IMR-90 (cell line): ENCODE data around the gene KCNMB1. TPM values are rescaled to one million over a fixed set of nuclear protein-coding genes. Genes with fewer than 3 reads are reported as not detected.
A peak's percentile ranks its signal among the peaks of the same experiment; 100 is the strongest.

ENCODE experiments used
- ATAC-seq: fragments of 200-7000 bp; cut with Tn5 transposase; 2 replicates; pipeline ENCODE4 v1.9.1; 2020; ENCODE audit warnings: low read depth, mild to moderate bottlenecking, moderate library complexity
- BruUV-seq: library from RNA; stranded (reverse); fragments of 400-500 nt; replicated peaks from 2 replicates; lab custom pipeline; 2021; lab: Mats Ljungman, UMichigan
- CTCF ChIA-PET: fragments of 300-600 bp; formaldehyde crosslinking; extraction: SDS; loops from one replicate; lab custom pipeline; 2021; ENCODE audit warnings: antibody characterized with exemption; lab: Yijun Ruan, JAX
- POLR2A ChIA-PET: fragments of 300-600 bp; sonication (Branson Sonifier 250); formaldehyde crosslinking; loops from one replicate; lab custom pipeline; 2022; ENCODE audit warnings: antibody characterized with exemption; ENCODE audit not compliant: unreplicated experiment; lab: Charles Lee
- DNase-seq: peaks from one replicate; pipeline ENCODE4 v3.0.0; 2013
- H2AFZ ChIP-seq: replicated peaks from 2 replicates; pipeline ENCODE3; 2013; ENCODE audit warnings: low read length, mild to moderate bottlenecking; ENCODE audit not compliant: poor library complexity
- H2AK5ac ChIP-seq: 2 replicates; pipeline ENCODE4 v1.6.1; 2013; ENCODE audit warnings: low read depth, low read length, inconsistent platforms
- H2AK9ac ChIP-seq: replicated peaks from 2 replicates; pipeline ENCODE3; 2013; ENCODE audit warnings: mild to moderate bottlenecking, low read depth, low read length, moderate library complexity; ENCODE audit not compliant: poor library complexity
- H2BK120ac ChIP-seq: 2 replicates; pipeline ENCODE4 v1.6.1; 2013; ENCODE audit warnings: low read depth, low read length, inconsistent platforms
- H2BK15ac ChIP-seq: 3 replicates; pipeline ENCODE4 v1.6.1; 2013; ENCODE audit warnings: low read depth, low read length, inconsistent platforms
- H2BK20ac ChIP-seq: 2 replicates; pipeline ENCODE4 v1.6.1; 2013; ENCODE audit warnings: low read depth, mild to moderate bottlenecking, inconsistent platforms, low read length, moderate library complexity
- H2BK5ac ChIP-seq: 2 replicates; pipeline ENCODE4 v1.6.1; 2013; ENCODE audit warnings: mild to moderate bottlenecking, low read depth, low read length, inconsistent platforms; ENCODE audit not compliant: poor library complexity, severe bottlenecking
- H3K14ac ChIP-seq: replicated peaks from 2 replicates; pipeline ENCODE4 v1.6.1; 2013; ENCODE audit warnings: low read depth, low read length, inconsistent platforms
- H3K18ac ChIP-seq: 2 replicates; pipeline ENCODE4 v1.6.1; 2013; ENCODE audit warnings: low read depth, low read length, control low read depth
- H3K23ac ChIP-seq: 2 replicates; pipeline ENCODE4 v1.6.1; 2013; ENCODE audit warnings: low read depth, low read length, inconsistent platforms
- H3K27ac ChIP-seq: 2 replicates; pipeline ENCODE4 v1.5.1; 2013; ENCODE audit warnings: mild to moderate bottlenecking, control low read depth, low read length; ENCODE audit not compliant: insufficient read depth
- H3K27me3 ChIP-seq: 2 replicates; pipeline ENCODE4 v1.6.1; 2013; ENCODE audit warnings: low read length; ENCODE audit not compliant: control insufficient read depth, insufficient read depth
- H3K36me3 ChIP-seq: 2 replicates; pipeline ENCODE4 v1.6.1; 2013; ENCODE audit warnings: low read length, mixed read lengths; ENCODE audit not compliant: control insufficient read depth, insufficient read depth
- H3K4ac ChIP-seq: 2 replicates; pipeline ENCODE4 v1.6.1; 2013; ENCODE audit warnings: low read depth, low read length, inconsistent platforms
- H3K4me1 ChIP-seq: 2 replicates; pipeline ENCODE4 v1.6.1; 2013; ENCODE audit warnings: low read length, mixed read lengths; ENCODE audit not compliant: control insufficient read depth, insufficient read depth
- H3K4me2 ChIP-seq: 2 replicates; pipeline ENCODE4 v1.6.1; 2013; ENCODE audit warnings: low read depth, mild to moderate bottlenecking, control low read depth, low read length, moderate library complexity
- H3K4me3 ChIP-seq: 2 replicates; pipeline ENCODE4 v1.5.1; 2013; ENCODE audit warnings: low read depth, mild to moderate bottlenecking, control low read depth, low read length, moderate library complexity; ENCODE audit not compliant: insufficient read depth
- H3K56ac ChIP-seq: 2 replicates; pipeline ENCODE4 v1.6.1; 2013; ENCODE audit warnings: low read length, inconsistent platforms; ENCODE audit not compliant: insufficient read depth; ENCODE audit errors: extremely low read depth
- H3K79me1 ChIP-seq, 2 experiments: 2 replicates each; pipeline ENCODE4 v1.6.1; 2013; ENCODE audit warnings: low read length in 2 of 2, inconsistent platforms in 1 of 2, low read depth in 1 of 2
- H3K9ac ChIP-seq: 2 replicates; pipeline ENCODE4 v1.6.1; 2013; ENCODE audit warnings: low read depth, low read length, control low read depth
- H3K9me1 ChIP-seq: 2 replicates; pipeline ENCODE4 v1.6.1; 2013; ENCODE audit warnings: low read length, inconsistent platforms; ENCODE audit not compliant: insufficient read depth
- H3K9me3 ChIP-seq: 2 replicates; pipeline ENCODE4 v1.6.1; 2013; ENCODE audit warnings: low read length; ENCODE audit not compliant: control insufficient read depth, insufficient read depth
- H4K20me1 ChIP-seq: 2 replicates; pipeline ENCODE4 v1.6.1; 2013; ENCODE audit warnings: low read length, inconsistent platforms; ENCODE audit not compliant: insufficient read depth
- H4K5ac ChIP-seq: 2 replicates; pipeline ENCODE4 v1.6.1; 2013; ENCODE audit warnings: mild to moderate bottlenecking, low read depth, low read length, control low read depth
- H4K8ac ChIP-seq, 2 experiments: 2 replicates each; pipeline ENCODE4 v1.6.1; 2013; ENCODE audit warnings: low read depth in 2 of 2, low read length in 2 of 2, control low read depth in 1 of 2, inconsistent platforms in 1 of 2
- H4K91ac ChIP-seq: 2 replicates; pipeline ENCODE4 v1.6.1; 2013; ENCODE audit warnings: low read depth, low read length, inconsistent platforms; ENCODE audit not compliant: insufficient read depth
- CEBPB ChIP-seq: IDR thresholded peaks from 2 replicates; pipeline ENCODE4 v1.6.1; 2012; ENCODE audit warnings: low read depth, low read length, improper control_type of control experiment
- MAFK ChIP-seq: IDR thresholded peaks from 2 replicates; pipeline ENCODE4 v1.6.1; 2012; ENCODE audit warnings: low read depth, low read length, improper control_type of control experiment
- MAZ ChIP-seq: IDR thresholded peaks from 2 replicates; pipeline ENCODE4 v1.6.1; 2012; ENCODE audit warnings: low read depth, mild to moderate bottlenecking, low read length, improper control_type of control experiment, moderate library complexity, borderline replicate concordance
- MXI1 ChIP-seq: IDR thresholded peaks from 2 replicates; pipeline ENCODE4 v1.6.1; 2012; ENCODE audit warnings: low read depth, mild to moderate bottlenecking, low read length, moderate library complexity, borderline replicate concordance
- POLR2A ChIP-seq: IDR thresholded peaks from 2 replicates; pipeline ENCODE4 v1.6.1; 2012; ENCODE audit warnings: mild to moderate bottlenecking, low read depth, low read length
- RFX5 ChIP-seq: IDR thresholded peaks from 2 replicates; pipeline ENCODE4 v1.8.0; 2012; ENCODE audit warnings: low read depth, mild to moderate bottlenecking, low read length, moderate library complexity
- SMC3 ChIP-seq: fragments of 150-350 bp; IDR thresholded peaks from 2 replicates; pipeline ENCODE4 v1.6.1; 2016; ENCODE audit warnings: low read depth, mild to moderate bottlenecking, antibody characterized with exemption, low read length, moderate library complexity
- WGBS, 2 experiments: methylation state at CpG; one replicate each; pipeline versions ENCODE4 v1.1.5 to v1.1.7; 2013; ENCODE audit warnings: missing lambda C conversion rate in 2 of 2; ENCODE audit not compliant: insufficient read length in 1 of 2; ENCODE audit errors: extremely low coverage in 2 of 2; 5-methylcytosine and 5-hydroxymethylcytosine counted together
- dilution Hi-C: fragments of 300-500 bp; cut with HindIII; formaldehyde crosslinking; loops from one replicate; pipeline ENCODE4 v1.14.3; 2018; ENCODE audit warnings: low sequenced_read_pairs; ENCODE audit not compliant: unreplicated experiment
- in situ Hi-C: fragments of 300-500 bp; cut with MboI; formaldehyde crosslinking; loops from 3 replicates; pipeline ENCODE4 v1.14.3; 2019; ENCODE audit warnings: low sequenced_read_pairs, inconsistent platforms, mixed read lengths
- intact Hi-C: fragments of 100-400 bp; cut with micrococcal nuclease; formaldehyde crosslinking; loops from 2 replicates; pipeline ENCODE4 v1.10.0; 2022
- polyA plus RNA-seq, 3 experiments: library from polyadenylated mRNA; depleted of rRNA; stranded (reverse); fragments of >200 nt; gene quantifications; 2 replicates each; pipeline ENCODE4 v1.2.3, GENCODE V29; 2012; ENCODE audit warnings: low replicate concordance in 1 of 3
- total RNA-seq: library from RNA; depleted of rRNA; stranded (reverse); fragments of >200 nt; gene quantifications from 2 replicates; pipeline ENCODE4 v1.2.3, GENCODE V29; 2012
- TF ChIP-seq, protein P1 (sequence below): fragments of 150-350 bp; IDR thresholded peaks from 2 replicates; pipeline ENCODE4 v1.6.1; 2016; ENCODE audit warnings: low read depth, mild to moderate bottlenecking, low read length, moderate library complexity, borderline replicate concordance

Gene KCNMB1
- total and polyA plus RNA-seq, 2 of the 4 experiments (the other 2 are of a cell fraction), result not detected

DNA sequence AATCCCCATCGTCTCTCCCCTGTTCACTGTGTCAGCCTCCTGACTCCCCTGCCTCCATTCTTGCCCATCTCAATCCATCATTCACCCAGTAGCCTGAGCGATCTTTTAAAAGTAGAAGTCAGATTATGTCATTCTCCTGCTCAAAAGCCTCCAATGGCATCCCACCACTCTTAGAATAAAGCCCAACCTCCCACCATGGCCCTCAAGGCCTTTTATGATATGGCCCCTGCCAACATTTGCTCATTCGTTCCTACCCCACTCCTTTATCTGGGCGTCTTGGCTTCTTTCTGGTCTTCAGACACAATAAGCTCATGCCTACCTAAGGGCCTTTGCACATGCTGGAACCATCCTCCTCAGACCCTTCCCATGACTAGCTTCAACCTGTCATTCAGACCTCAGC, 35.5 kb upstream of the KCNMB1 start:
- Histone ChIP-seq H2BK20ac (no peak overlapping the region), H3K23ac (no peak overlapping the region), H3K9me1 (no peaks in the 10 kb centered on the region), H3K27me3 (peaks cover 8% of the 10 kb centered on the region), H3K9ac (no peak overlapping the region), H4K8ac (no peak overlapping the region), H3K18ac (no peak overlapping the region), H3K4me2 (no peak overlapping the region), H4K5ac (no peak overlapping the region), H2AK5ac (no peak overlapping the region), H3K4me3 (no peak overlapping the region), H3K27ac (no peak overlapping the region), H2AK9ac (peak overlapping the region; percentile 5), H3K4ac (no peak overlapping the region), H3K4me1 (no peaks in the 10 kb centered on the region), H4K91ac (no peak overlapping the region), H3K36me3 (no peaks in the 10 kb centered on the region), H2BK15ac (no peak overlapping the region), H2BK120ac (no peak overlapping the region), H4K20me1 (no peaks in the 10 kb centered on the region), H2AFZ (no peak overlapping the region), H2BK5ac (no peak overlapping the region), H3K9me3 (no peaks in the 10 kb centered on the region), H3K14ac (no peak overlapping the region), H3K56ac (no peak overlapping the region), H3K79me1 (no peaks in the 10 kb centered on the region)
- dilution Hi-C loops (no loop called here), in situ Hi-C loops (loop anchor here (5.0 to 10.0 kb wide), 2 partner anchors 200 to 322 kb away; no protein-coding TSS in a partner anchor), intact Hi-C loops (no loop called here)
- ChIA-PET CTCF (no interaction called here), POLR2A (no interaction called here)
- WGBS, 2 experiments, result 33% methylated on average over 1 of the region's 4 CpGs; no CpG with 5 or more reads in 1 of the 2 experiments
- DNase-seq (no peak), ATAC-seq (no peak)
- no TSS peak for BruUV-seq
- TF ChIP-seq MXI1 (no peak), POLR2A (no peak), MAFK (no peak), RFX5 (no peak), MAZ (no peak), CEBPB (no peak), SMC3 (no peak)
- TF ChIP-seq, protein P1, sequence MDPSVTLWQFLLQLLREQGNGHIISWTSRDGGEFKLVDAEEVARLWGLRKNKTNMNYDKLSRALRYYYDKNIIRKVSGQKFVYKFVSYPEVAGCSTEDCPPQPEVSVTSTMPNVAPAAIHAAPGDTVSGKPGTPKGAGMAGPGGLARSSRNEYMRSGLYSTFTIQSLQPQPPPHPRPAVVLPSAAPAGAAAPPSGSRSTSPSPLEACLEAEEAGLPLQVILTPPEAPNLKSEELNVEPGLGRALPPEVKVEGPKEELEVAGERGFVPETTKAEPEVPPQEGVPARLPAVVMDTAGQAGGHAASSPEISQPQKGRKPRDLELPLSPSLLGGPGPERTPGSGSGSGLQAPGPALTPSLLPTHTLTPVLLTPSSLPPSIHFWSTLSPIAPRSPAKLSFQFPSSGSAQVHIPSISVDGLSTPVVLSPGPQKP, result no peak
